Activated naive CD8-positive, alpha-beta T cell treated with anti-CD3 and anti-CD28 coated beads, Interleukin-2, amount 10 ng/mL, durations not matched to agents 7 days and 5 days (primary cell): ENCODE data around the gene SCN5A. TPM values are rescaled to one million over a fixed set of nuclear protein-coding genes. Genes with fewer than 3 reads are reported as not detected.

ENCODE experiments used
- ATAC-seq: fragments of 150-1000 bp; cut with Tn5 transposase; one replicate; pipeline ENCODE4 v1.10.0; 2021; ENCODE audit warnings: low read depth, moderate library complexity
- POLR2A ChIA-PET: fragments of 350-600 bp; sonication (Branson Sonifier 250); formaldehyde crosslinking; loops from one replicate; lab custom pipeline; 2021; ENCODE audit warnings: antibody characterized with exemption; lab: Charles Lee
- DNase-seq: peaks from one replicate; pipeline ENCODE4 v3.0.0; 2021
- H3K27ac Mint-ChIP-seq: one replicate; pipeline ENCODE4 v1.8.0; 2022; ENCODE audit warnings: mild to moderate bottlenecking, mixed read lengths
- H3K27me3 Mint-ChIP-seq: one replicate; pipeline ENCODE4 v1.8.0; 2022; ENCODE audit warnings: mild to moderate bottlenecking, moderate library complexity, mixed read lengths
- H3K36me3 Mint-ChIP-seq: one replicate; pipeline ENCODE4 v1.8.0; 2021; ENCODE audit warnings: mild to moderate bottlenecking, mixed read lengths
- H3K4me1 Mint-ChIP-seq: one replicate; pipeline ENCODE4 v1.8.0; 2021; ENCODE audit warnings: mixed read lengths
- H3K4me3 Mint-ChIP-seq: one replicate; pipeline ENCODE4 v1.8.0; 2022; ENCODE audit warnings: mild to moderate bottlenecking, moderate library complexity, mixed read lengths
- H3K9me3 Mint-ChIP-seq: one replicate; pipeline ENCODE4 v1.8.0; 2021; ENCODE audit warnings: mixed read lengths
- total RNA-seq, 2 experiments: library from RNA; stranded (reverse); gene quantifications; one replicate each; pipeline ENCODE4 v1.2.3, GENCODE V29; 2021

SCN5A gene
- total RNA-seq, 2 experiments from 2014 or later = 0.28 to 0.53 TPM

- H3K27me3 Mint-ChIP-seq = peaks cover 8% of the 10 kb centered on the region
- H3K36me3 Mint-ChIP-seq = no peaks in the 10 kb centered on the region
- no peak overlapping the region for H3K27ac Mint-ChIP-seq
- no peak overlapping the region for H3K4me3 Mint-ChIP-seq
- POLR2A ChIA-PET = interaction anchor here (1.5 kb wide), 1 partner anchor 20 kb away, joined by 3 read pairs; no protein-coding TSS in a partner anchor
- peaks cover 4% of the 10 kb centered on the region for H3K4me1 Mint-ChIP-seq
- ATAC-seq (no peak), DNase-seq (no peak)
- H3K9me3 Mint-ChIP-seq = no peaks in the 10 kb centered on the region
Observed at GRCh38 chr3:38545550-38545949, 103.9 kb downstream of the SCN5A start.

DNA sequence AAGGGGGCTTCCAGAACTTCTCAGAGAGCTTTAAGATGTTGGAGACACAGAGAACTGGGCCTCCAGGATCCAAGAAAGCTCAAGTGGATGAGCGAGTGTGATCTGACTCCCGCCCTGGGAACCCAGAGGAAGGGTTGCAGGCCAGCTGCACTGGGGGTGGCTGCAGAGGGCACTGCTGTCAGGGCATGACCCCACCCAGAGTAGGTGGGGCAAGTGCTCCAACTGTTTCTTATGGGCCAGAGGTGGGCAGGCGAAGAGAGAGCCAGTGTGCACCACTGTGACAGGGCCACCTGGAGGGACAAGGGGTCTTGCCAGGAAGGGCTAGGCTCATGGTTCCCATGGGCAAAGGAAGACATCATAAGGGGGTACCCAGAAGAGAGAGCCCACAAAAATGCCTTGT lies 104.6 kb downstream of the SCN5A start:
- DNase-seq (no peak), ATAC-seq (no peak)
- H3K27me3 Mint-ChIP-seq = peaks cover 8% of the 10 kb centered on the region
- H3K27ac Mint-ChIP-seq = no peak overlapping the region
- H3K36me3 Mint-ChIP-seq = no peaks in the 10 kb centered on the region
- no peaks in the 10 kb centered on the region for H3K9me3 Mint-ChIP-seq
- POLR2A ChIA-PET = interaction anchor here (1.5 kb wide), 1 partner anchor 19 kb away, joined by 3 read pairs; no protein-coding TSS in a partner anchor
- H3K4me3 Mint-ChIP-seq = no peak overlapping the region
- peaks cover 4% of the 10 kb centered on the region for H3K4me1 Mint-ChIP-seq

- POLR2A ChIA-PET = no interaction called here
- no peak for ATAC-seq
- no peak for DNase-seq
- Mint-ChIP-seq H3K27me3 (peaks cover 8% of the 10 kb centered on the region), H3K9me3 (no peaks in the 10 kb centered on the region), H3K4me1 (peaks cover 4% of the 10 kb centered on the region), H3K36me3 (no peaks in the 10 kb centered on the region), H3K27ac (no peak overlapping the region), H3K4me3 (no peak overlapping the region)
Observed at GRCh38 chr3:38543586-38543985, 105.9 kb downstream of the SCN5A start.

DNA sequence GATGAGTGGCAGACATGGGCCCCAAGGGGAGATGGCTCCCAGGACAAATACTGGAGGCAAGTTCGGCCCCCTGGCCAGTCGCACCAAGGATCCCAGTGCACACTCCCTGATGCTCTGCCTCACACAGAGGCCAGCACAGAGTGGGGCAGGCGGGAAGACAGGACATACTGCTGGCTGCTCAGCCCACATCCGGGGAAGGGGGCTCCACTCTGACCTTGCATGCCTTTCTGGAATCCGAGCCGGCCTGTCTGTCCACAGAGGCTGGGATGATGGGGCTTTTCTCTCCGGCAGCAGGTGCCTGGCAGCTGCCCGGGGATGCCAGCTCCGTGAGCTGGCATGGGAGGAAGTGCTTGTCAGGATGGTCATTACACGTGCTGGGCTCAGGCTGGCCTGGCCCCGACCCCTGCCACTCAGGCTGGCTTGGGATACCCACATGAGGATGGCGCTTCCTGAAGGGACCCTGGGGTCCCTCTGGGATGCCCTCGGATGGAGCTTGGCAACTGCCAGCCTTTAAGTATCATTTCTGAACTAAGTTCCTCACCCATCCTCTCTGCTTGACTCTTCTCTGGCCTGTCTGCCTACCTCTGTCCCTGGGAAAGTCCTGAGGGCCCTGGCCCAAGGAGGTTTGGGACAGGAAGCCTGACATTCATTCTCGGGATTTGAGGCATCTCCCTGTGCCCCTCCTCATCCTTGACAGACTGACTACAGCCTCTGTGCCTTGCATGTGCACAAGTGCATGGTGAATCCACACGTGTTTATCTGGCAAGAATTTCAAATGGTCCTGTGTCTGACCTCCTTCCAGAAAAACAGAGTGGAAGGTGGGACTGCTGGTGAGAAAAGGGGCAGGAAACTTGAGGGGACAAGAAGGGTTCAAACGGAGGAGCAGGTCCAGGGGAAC lies 106.8 kb downstream of the SCN5A start:
- H3K4me3 Mint-ChIP-seq = no peak overlapping the region
- POLR2A ChIA-PET = no interaction called here

GRCh38 chr3:38541806-38542205 lies 107.7 kb downstream of the SCN5A start:
- no peaks in the 10 kb centered on the region for H3K9me3 Mint-ChIP-seq
- POLR2A ChIA-PET = no interaction called here
- no peaks in the 10 kb centered on the region for H3K36me3 Mint-ChIP-seq
- no peak for ATAC-seq
- peaks cover 4% of the 10 kb centered on the region for H3K27me3 Mint-ChIP-seq
- H3K4me1 Mint-ChIP-seq = no peaks in the 10 kb centered on the region
- H3K27ac Mint-ChIP-seq = no peak overlapping the region
- no peak overlapping the region for H3K4me3 Mint-ChIP-seq
- no peak for DNase-seq

More for the DNA sequence above, 106.8 kb downstream of the SCN5A start:
- Mint-ChIP-seq H3K4me1 (no peaks in the 10 kb centered on the region), H3K27me3 (peaks cover 8% of the 10 kb centered on the region), H3K36me3 (no peaks in the 10 kb centered on the region), H3K27ac (no peak overlapping the region), H3K9me3 (no peaks in the 10 kb centered on the region)
- DNase-seq (no peak), ATAC-seq (no peak)

DNA sequence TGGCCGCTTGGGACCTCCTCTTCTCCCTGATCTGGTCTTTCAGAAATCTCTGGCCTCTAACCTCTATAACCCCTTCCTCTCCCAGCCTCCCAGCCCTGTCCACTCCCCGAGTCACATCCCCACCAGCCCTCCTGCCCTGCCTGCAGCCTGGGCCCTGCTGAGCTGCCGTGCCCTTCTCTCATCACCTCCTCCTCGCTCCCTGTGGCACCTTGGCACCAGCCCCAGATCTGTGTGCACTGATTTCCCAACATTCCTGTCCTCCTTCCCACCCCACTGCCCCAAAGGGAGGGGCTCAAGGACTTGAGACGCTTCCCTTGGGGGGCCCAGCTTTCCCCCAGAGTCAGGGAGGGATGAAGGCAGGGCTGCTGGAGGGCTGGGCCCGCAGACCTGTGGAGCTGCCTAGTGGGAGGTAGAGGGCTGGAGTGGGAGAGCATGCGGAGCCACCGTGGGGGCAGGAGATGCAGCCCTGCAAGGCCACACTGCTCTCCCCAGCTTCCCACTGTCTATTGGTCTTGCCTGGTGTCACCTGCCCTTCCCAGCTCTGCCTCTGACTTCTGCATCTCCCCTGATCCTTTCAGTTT lies 110.6 kb downstream of the SCN5A start:
- no peak overlapping the region for H3K4me3 Mint-ChIP-seq
- H3K27ac Mint-ChIP-seq = no peak overlapping the region
- no peaks in the 10 kb centered on the region for H3K4me1 Mint-ChIP-seq
- POLR2A ChIA-PET = no interaction called here
- H3K9me3 Mint-ChIP-seq = no peaks in the 10 kb centered on the region
- peaks cover 2% of the 10 kb centered on the region for H3K36me3 Mint-ChIP-seq
- no peak for DNase-seq
- no peaks in the 10 kb centered on the region for H3K27me3 Mint-ChIP-seq
- no peak for ATAC-seq

GRCh38 chr3:38536671-38537070 lies 112.8 kb downstream of the SCN5A start:
- ATAC-seq (no peak), DNase-seq (no peak)
- H3K4me3 Mint-ChIP-seq = no peak overlapping the region
- POLR2A ChIA-PET = no interaction called here
- no peaks in the 10 kb centered on the region for H3K9me3 Mint-ChIP-seq
- no peaks in the 10 kb centered on the region for H3K27me3 Mint-ChIP-seq
- H3K36me3 Mint-ChIP-seq = peaks cover 2% of the 10 kb centered on the region
- no peaks in the 10 kb centered on the region for H3K4me1 Mint-ChIP-seq
- no peak overlapping the region for H3K27ac Mint-ChIP-seq

GRCh38 chr3:38534604-38535003 lies 114.9 kb downstream of the SCN5A start:
- POLR2A ChIA-PET = no interaction called here
- Mint-ChIP-seq H3K27me3 (no peaks in the 10 kb centered on the region), H3K36me3 (peaks cover 6% of the 10 kb centered on the region), H3K27ac (no peak overlapping the region), H3K4me3 (no peak overlapping the region), H3K4me1 (no peaks in the 10 kb centered on the region), H3K9me3 (no peaks in the 10 kb centered on the region)
- ATAC-seq (no peak), DNase-seq (no peak)

DNA sequence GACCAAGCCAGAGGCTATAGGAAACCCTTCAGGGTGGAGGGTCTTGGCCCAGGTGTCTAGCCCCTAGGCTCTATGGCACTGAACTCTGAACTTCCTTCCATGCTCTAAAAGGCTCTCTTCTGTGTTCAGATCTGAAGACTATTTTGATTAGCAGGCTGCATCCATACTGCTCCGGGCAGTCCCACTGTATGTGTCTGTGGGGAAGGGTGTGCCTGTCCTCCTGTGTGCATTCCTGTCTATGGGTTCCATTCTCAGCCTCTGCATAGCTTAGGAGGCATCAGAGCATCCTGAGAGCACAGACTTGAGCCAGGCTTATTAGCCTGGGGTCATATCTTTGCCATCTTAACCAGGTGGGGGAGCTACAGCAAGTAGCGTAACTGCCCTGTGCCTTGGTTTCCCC lies 115.3 kb downstream of the SCN5A start:
- Mint-ChIP-seq H3K36me3 (peaks cover 6% of the 10 kb centered on the region), H3K27ac (no peak overlapping the region), H3K4me3 (no peak overlapping the region), H3K27me3 (no peaks in the 10 kb centered on the region), H3K4me1 (no peaks in the 10 kb centered on the region), H3K9me3 (no peaks in the 10 kb centered on the region)
- ATAC-seq (no peak), DNase-seq (no peak)
- POLR2A ChIA-PET = no interaction called here

GRCh38 chr3:38533285-38533976 lies 116.1 kb downstream of the SCN5A start:
- POLR2A ChIA-PET = no interaction called here
- Mint-ChIP-seq H3K27ac (no peak overlapping the region), H3K27me3 (no peaks in the 10 kb centered on the region), H3K4me1 (no peaks in the 10 kb centered on the region), H3K4me3 (no peak overlapping the region), H3K36me3 (peaks cover 6% of the 10 kb centered on the region), H3K9me3 (no peaks in the 10 kb centered on the region)
- no peak for ATAC-seq
- DNase-seq = no peak

- H3K9me3 Mint-ChIP-seq = no peaks in the 10 kb centered on the region
- H3K4me1 Mint-ChIP-seq = no peaks in the 10 kb centered on the region
- H3K27me3 Mint-ChIP-seq = no peaks in the 10 kb centered on the region
- ATAC-seq (no peak), DNase-seq (no peak)
- no peak overlapping the region for H3K4me3 Mint-ChIP-seq
- H3K27ac Mint-ChIP-seq = no peak overlapping the region
- POLR2A ChIA-PET = no interaction called here
- peaks cover 9% of the 10 kb centered on the region for H3K36me3 Mint-ChIP-seq
Observed at GRCh38 chr3:38532529-38532928, 117.0 kb downstream of the SCN5A start.

DNA sequence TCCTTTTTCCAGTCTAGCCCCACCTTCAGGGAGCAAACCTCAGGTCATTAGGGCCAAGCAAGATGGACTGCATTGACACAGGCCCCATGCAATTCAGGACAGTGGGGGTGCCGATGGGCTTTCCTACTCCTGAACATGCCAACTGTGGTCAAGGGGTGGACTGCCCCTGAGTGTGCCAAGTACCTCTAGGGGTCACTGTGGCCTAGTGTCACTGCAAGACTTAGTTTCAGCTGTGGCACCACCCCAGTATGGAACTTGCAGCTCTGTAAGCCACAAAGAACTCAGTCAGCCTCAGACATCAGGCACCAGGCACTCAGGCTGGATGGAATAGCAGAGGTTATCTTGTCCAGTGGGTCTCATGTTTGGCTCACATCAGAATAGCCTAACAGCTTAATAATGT lies 121.0 kb downstream of the SCN5A start:
- Mint-ChIP-seq H3K27me3 (no peaks in the 10 kb centered on the region), H3K4me1 (no peaks in the 10 kb centered on the region), H3K36me3 (peaks cover 13% of the 10 kb centered on the region), H3K9me3 (no peaks in the 10 kb centered on the region), H3K27ac (no peak overlapping the region), H3K4me3 (no peak overlapping the region)
- ATAC-seq = no peak
- POLR2A ChIA-PET = no interaction called here
- DNase-seq = no peak

GRCh38 chr3:38526792-38527191 lies 122.7 kb downstream of the SCN5A start:
- Mint-ChIP-seq H3K4me3 (no peak overlapping the region), H3K4me1 (no peaks in the 10 kb centered on the region), H3K36me3 (peaks cover 13% of the 10 kb centered on the region), H3K27ac (no peak overlapping the region), H3K27me3 (no peaks in the 10 kb centered on the region), H3K9me3 (no peaks in the 10 kb centered on the region)
- DNase-seq = no peak
- POLR2A ChIA-PET = no interaction called here
- no peak for ATAC-seq
